ENCODE measurements around the gene CBFA2T3. TPM values are rescaled to one million over a fixed set of nuclear protein-coding genes. Genes with fewer than 3 reads are reported as not detected.
"Not testable (repeated sequence)": the region's sequence is repeated elsewhere in the genome, so short reads cannot be mapped to it uniquely, and the experiment has no call there.

CBFA2T3 gene
- total RNA-seq, 2 donors from 2014 or later: 2.3 to 2.9 TPM

DNA sequence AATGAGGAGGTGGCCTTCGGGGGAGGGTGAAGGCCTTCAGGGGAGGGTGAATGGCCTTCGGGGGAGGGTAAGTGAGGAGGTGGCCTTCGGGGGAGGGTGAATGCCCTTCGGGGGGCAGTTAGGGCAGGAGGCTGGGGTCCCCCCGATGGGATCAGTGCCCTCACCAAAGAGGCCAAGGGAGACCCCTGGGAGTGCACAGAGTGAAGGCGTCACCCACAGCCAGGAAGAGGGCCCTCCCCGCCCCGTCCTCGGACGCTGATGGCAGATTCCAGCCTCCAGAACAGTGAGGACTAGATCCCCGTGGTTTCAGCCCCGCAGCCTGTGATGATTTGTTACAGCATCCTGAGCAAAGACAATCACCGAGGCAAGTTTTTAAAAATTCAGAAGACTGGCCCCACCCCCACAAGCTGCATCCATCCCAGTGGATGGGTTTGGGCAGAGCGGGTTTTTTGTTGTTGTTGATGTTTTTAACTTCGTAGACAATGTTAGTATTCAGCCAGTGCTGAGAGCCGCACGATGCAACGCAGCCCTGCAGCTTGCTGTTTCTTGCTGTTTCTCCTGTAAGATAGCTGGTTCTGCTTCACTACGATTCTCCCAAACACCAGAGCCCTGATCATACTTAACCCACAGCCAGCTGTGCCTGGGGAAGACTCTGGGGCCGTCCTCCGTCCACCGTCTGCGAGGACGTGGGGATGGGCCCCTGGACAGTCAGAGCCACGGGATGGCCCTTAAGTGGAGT lies 40.7 kb upstream of the CBFA2T3 start:
- DNase-seq (ENCODE audit: low spot score): peak; percentile 58
- H3K36me3 Mint-ChIP-seq: peaks cover 7% of the 10 kb centered on the region

DNA sequence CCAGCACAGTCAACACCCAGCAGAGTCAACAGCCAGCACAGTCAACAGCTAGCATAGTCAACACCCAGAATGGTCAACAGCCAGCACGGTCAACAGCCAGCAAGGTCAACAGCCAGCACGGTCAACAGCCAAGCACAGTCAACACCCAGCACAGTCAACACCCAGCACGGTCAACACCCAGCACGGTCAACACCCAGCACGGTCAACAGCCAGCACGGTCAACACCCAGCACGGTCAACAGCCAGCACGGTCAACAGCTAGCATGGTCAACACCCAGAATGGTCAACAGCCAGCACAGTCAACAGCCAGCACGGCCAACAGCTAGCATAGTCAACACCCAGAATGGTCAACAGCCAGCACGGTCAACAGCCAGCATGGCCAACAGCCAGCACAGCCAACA lies 39.6 kb upstream of the CBFA2T3 start:
- Mint-ChIP-seq H3K4me1 (ENCODE audit: low read depth in 2 of 2) (peaks cover 11 to 21% of the 10 kb centered on the region in 2 donors), H3K27me3 (peaks cover 10 to 13% of the 10 kb centered on the region in 2 donors), H3K27ac (peak overlapping the region in 1 of 2 donors; percentile 54)
- DNase-seq (ENCODE audit: low spot score); H3K36me3 Mint-ChIP-seq; ATAC-seq; H3K4me3 Mint-ChIP-seq; H3K9me3 Mint-ChIP-seq: not testable (repeated sequence)

More for the DNA sequence above, 40.7 kb upstream of the CBFA2T3 start:
- H3K4me3 Mint-ChIP-seq: no peak overlapping the region
- peaks cover 2% of the 10 kb centered on the region for H3K9me3 Mint-ChIP-seq
- ATAC-seq: no peak
- peaks cover 11 to 24% of the 10 kb centered on the region in 2 donors for H3K4me1 Mint-ChIP-seq (ENCODE audit: low read depth in 2 of 2)
- peaks cover 9 to 12% of the 10 kb centered on the region in 2 donors for H3K27me3 Mint-ChIP-seq
- no peak overlapping the region for H3K27ac Mint-ChIP-seq

DNA sequence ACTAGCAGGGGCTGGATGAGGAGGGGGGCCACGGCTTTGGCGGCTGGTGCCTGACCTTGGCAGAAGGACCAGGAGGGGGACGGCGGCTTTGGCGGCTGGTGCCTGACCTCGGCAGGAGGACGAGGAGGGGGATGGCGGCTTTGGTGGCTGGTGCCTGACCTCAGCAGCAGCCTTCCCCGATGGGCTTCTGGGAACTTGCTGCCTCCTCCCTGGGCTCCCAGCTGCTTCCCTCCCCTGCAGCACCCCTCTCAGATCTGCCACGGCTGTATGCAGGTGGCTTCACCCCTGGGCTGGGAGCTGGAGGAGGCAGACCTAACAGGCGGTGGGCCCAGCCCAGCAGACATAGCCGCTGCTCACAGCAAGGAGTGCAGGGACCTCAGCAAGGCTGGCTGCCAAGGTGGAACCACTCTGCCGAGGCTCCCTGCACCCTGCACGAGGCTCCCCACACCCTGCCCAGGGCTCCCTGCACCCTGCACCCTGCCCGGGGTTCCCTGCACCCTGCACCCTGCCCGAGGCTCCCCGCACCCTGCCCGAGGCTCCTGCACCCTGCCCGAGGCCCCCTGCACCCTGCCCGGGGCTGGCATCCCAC lies 38.4 kb upstream of the CBFA2T3 start:
- Mint-ChIP-seq H3K27ac (no peak overlapping the region), H3K36me3 (peaks cover 7% of the 10 kb centered on the region), H3K4me3 (no peak overlapping the region)

DNA sequence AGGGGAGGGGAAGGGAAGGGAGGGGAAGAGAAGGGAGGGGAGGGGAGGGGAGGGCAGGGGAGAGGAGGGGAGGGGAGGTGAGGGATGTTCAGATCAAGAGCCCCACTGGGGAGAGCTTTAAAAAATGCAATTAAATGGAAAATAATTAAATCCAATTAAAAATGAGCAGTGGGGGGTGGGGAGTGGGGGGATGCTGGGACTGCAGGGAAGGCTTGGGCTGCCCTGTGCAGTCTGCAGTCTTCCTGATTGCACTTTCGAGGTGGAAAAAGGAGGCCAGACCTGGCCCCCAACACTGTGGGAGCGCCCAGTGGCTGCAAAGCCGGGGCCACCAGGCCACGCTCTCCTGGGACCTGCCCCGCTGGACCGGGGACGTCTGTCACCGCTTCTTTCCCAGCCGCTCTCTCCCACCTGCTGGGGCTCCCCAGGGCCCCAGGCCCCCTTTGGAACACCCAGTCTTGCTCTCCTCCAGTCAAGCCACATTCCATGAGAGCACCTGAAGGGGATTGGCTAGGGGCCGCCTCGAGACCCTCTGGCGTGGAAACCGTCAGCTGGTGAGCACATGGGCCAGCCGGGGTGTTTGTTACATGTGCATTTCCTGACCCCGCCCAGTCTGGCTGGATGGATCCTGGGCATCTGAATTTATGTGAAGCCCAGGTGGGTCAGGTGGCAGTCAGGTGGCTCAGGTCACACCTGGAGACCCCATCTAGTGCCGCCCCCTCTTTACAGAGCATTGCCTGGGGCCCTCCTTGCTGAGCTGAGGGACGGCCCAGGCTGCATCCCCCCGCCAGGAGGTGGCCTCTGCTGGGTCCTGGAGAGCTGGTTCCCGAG lies 37.6 kb upstream of the CBFA2T3 start:
- peaks cover 5% of the 10 kb centered on the region in 2 donors for H3K4me1 Mint-ChIP-seq (ENCODE audit: low read depth in 2 of 2)
- H3K27ac Mint-ChIP-seq: no peak overlapping the region
- ATAC-seq: no peak
- no peak overlapping the region for H3K4me3 Mint-ChIP-seq
- H3K27me3 Mint-ChIP-seq: peaks cover 10 to 15% of the 10 kb centered on the region in 2 donors
- peak; percentile 52 for DNase-seq (ENCODE audit: low spot score)
- peaks cover 10% of the 10 kb centered on the region for H3K9me3 Mint-ChIP-seq
- H3K36me3 Mint-ChIP-seq: peaks cover 7% of the 10 kb centered on the region

More for the DNA sequence above, 38.4 kb upstream of the CBFA2T3 start:
- H3K9me3 Mint-ChIP-seq: peaks cover 10% of the 10 kb centered on the region
- no peak for ATAC-seq
- peak; percentile 57 for DNase-seq (ENCODE audit: low spot score)
- peaks cover 10 to 13% of the 10 kb centered on the region in 2 donors for H3K27me3 Mint-ChIP-seq
- peaks cover 10% of the 10 kb centered on the region in 2 donors for H3K4me1 Mint-ChIP-seq (ENCODE audit: low read depth in 2 of 2)

DNA sequence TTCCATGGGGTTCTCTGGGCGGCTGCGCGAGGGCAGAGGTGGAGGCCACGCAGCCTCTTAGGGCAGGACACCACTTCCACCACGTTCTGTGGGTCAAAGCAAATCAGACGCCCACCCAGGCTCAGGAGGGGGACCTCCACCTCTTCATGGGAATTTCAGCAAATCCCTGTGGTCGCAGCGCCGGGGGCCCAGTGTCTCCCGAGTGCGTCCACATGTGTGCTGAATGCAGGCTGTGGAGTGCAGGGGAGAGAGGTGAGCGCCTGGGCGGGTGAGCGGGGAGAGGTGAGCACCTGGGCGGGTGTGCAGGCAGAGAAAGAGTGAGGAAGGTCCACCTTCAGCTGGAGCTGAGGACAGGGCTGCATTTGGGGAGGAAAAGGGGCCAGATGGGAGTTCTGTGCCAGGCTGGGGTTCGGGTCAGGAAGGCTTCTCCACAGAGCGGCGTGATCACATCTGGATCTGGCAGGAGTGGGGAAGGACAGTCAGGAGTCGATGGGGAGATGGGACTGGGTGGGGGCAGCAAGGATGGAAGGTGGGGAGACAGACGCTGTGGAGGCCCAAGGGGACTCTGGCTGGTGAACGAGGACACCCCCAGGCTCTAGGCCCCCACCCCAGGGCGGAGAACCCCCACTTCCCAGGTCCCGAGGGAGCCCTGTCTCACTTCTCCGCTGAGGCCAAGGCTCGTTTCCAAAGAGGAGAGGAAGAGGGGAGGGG lies 36.8 kb upstream of the CBFA2T3 start:
- Mint-ChIP-seq H3K4me3 (no peak overlapping the region), H3K4me1 (ENCODE audit: low read depth in 2 of 2) (peaks cover 9% of the 10 kb centered on the region in 2 donors), H3K36me3 (peaks cover 7% of the 10 kb centered on the region), H3K9me3 (peaks cover 12% of the 10 kb centered on the region), H3K27me3 (peaks cover 14 to 20% of the 10 kb centered on the region in 2 donors), H3K27ac (no peak overlapping the region)
- ATAC-seq (no peak), DNase-seq (ENCODE audit: low spot score) (peak; percentile 35)

DNA sequence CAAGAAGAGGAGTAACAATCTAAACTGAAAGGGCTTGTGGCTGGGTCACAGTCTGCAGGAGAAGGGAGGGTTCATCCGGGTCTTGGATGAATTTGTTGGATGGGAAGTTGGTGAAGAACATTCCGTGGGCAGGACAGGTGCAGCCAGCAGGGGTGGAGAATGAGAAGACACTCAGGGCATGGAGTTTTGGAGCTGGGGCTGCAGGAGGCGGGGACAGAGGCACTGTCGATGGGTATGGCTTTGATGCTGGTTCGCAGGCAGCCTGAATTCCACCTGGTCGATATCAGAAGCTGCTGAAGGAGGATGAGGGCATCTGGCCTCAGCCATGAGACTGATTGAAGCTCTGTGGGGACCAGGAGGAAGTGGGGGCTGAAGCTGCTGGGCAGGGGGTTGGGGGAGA lies 36.1 kb upstream of the CBFA2T3 start:
- Mint-ChIP-seq H3K27me3 (peaks cover 14 to 20% of the 10 kb centered on the region in 2 donors), H3K4me3 (no peak overlapping the region), H3K27ac (no peak overlapping the region), H3K36me3 (peaks cover 7% of the 10 kb centered on the region), H3K9me3 (peaks cover 12% of the 10 kb centered on the region), H3K4me1 (ENCODE audit: low read depth in 2 of 2) (peaks cover 9% of the 10 kb centered on the region in 2 donors)
- ATAC-seq (no peak), DNase-seq (ENCODE audit: low spot score) (peak; percentile 49)

DNA sequence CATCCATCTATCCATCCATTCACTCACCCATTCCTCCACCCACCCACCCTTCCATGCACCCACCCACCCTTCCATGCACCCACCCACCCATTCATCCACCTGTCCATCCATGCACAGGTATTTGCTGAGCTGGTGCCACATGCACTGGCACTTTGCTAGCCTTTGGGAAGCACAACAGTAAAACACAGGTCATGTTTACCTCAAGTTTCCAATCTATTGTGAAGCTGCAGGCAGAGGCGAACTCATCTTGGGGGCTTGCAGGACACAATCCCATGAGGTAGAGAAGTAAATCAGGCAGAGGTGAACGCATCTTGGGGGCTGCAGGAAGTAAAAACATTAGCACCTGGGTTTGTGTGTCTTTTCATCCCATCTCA lies 35.6 kb upstream of the CBFA2T3 start:
- DNase-seq (ENCODE audit: low spot score) (peak; percentile 22), ATAC-seq (no peak)
- Mint-ChIP-seq H3K27me3 (peaks cover 14 to 21% of the 10 kb centered on the region in 2 donors), H3K36me3 (peaks cover 7% of the 10 kb centered on the region), H3K4me1 (ENCODE audit: low read depth in 2 of 2) (peaks cover 9% of the 10 kb centered on the region in 2 donors), H3K4me3 (no peak overlapping the region), H3K9me3 (peaks cover 12% of the 10 kb centered on the region), H3K27ac (no peak overlapping the region)

DNA sequence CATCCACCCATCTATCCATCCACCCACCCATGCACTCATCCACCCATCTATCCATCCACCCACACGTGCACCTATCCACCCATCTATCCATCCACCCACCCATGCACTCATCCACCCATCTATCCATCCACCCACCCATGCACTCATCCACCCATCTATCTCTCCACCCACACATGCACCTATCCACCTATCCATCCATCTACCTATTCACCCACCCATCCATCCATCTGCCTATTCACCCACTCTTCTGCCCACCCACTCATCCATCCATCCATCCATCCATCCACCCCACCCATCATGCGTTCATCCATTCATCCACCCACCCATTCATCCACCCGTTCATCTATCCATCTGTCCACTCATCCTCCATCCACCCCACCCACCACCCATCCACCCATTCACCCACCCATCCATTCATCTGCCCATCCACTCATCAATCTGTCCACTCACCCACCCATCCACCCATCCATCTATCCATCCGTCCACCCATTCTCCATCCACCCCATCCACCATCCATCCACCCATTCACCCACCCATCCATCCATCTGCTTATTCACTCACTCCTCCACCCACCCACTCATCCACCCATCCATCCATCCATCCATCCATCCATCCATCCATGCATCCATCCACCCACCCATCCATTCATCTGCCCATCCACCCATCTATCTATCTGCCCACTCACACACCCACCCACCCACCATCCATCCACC lies 35.1 kb upstream of the CBFA2T3 start:
- Mint-ChIP-seq H3K27me3 (peaks cover 17 to 26% of the 10 kb centered on the region in 2 donors), H3K36me3 (peaks cover 7% of the 10 kb centered on the region), H3K27ac (no peak overlapping the region), H3K4me1 (ENCODE audit: low read depth in 2 of 2) (peaks cover 9% of the 10 kb centered on the region in 2 donors), H3K4me3 (no peak overlapping the region), H3K9me3 (peaks cover 12% of the 10 kb centered on the region)
- peak; percentile 20 for DNase-seq (ENCODE audit: low spot score)
- ATAC-seq: no peak

DNA sequence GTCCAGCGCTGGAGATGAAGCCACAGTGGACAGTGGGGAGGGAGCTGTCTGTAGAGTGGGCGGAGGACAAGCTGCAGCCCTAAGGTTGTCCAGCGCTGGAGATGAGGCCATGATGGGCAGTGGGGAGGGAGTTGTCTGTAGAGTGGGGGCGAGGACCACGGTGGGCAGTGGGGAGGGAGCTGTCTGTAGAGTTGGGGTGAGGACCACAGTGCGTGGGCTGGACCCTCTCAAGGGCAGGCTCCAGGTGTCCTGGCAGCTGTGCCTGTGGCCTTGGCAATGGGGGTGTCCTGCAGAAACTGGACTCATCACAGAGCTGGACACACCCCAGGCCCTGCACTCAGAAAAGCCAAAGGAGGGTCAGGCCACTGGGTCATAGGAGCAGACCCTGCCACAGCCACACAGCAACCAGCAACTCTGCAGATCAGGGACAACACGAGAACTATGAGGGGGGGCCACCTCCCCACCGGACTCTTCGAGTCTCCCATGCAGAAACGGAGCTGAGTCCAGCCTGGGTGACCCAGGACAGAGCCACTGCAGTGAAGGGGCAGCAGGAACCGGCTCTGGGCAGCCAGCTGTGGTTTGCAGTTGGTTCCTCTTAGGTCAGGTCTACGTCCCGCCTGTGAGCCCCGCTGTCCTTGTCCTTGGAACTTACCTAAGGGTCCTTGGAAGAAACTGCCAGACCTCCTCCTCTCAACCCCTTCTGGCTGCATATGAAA lies 33.4 kb upstream of the CBFA2T3 start:
- Mint-ChIP-seq H3K4me3 (no peak overlapping the region), H3K27ac (no peak overlapping the region), H3K27me3 (peaks cover 17 to 27% of the 10 kb centered on the region in 2 donors), H3K36me3 (no peaks in the 10 kb centered on the region), H3K4me1 (ENCODE audit: low read depth in 2 of 2) (peaks cover 9% of the 10 kb centered on the region in 2 donors), H3K9me3 (peaks cover 10% of the 10 kb centered on the region)
- peak in 1 of 2 donors; percentile 27 for ATAC-seq
- DNase-seq (ENCODE audit: low spot score): peak; percentile 53

DNA sequence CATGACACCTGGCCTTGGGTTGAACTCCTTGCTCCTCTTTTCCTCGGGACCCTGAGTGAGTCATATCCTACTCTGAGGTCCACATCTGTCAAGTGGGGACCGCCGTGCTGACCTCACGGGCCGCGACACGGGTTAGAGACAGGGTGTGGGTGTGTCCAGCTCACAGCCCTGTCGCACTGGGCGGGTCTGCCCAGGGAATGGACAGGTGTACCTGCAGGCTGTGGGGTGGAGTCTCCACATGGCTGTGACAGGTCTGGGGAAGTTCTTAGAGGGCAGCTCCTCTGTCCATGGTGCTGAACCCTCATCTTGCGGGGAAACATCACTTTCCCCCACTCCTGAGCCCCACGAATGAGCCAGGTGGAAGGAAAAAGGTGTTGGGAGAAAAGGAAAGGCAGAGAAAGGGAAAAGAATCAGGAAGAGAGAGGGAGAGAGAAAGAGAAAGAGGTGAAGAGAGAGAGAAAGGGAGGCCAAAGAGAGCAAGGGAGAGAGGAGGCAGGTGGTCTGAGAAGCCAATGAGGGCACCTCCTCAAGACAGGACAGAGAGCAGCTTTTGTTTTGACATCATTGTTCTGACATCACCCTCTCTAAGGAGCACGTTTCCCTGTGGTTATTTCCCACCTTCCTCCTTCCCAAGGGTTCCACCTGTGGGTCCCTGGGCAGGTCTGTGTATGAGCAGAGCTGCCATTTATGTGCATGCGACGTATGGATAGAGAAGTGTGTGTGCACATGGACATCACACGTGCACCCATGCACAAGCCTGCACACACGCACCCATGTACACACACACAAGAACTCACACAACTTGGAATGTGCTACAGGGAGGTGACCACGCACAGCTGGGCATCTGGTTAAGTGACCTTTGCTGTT lies 32.6 kb upstream of the CBFA2T3 start:
- DNase-seq (ENCODE audit: low spot score) (peak; percentile 62), ATAC-seq (peak; percentile 25 to 59)
- Mint-ChIP-seq H3K27me3 (peaks cover 23 to 31% of the 10 kb centered on the region in 2 donors), H3K36me3 (no peaks in the 10 kb centered on the region), H3K4me1 (ENCODE audit: low read depth in 2 of 2) (peaks cover 9% of the 10 kb centered on the region in 2 donors), H3K4me3 (no peak overlapping the region), H3K27ac (no peak overlapping the region), H3K9me3 (peaks cover 10% of the 10 kb centered on the region)

DNA sequence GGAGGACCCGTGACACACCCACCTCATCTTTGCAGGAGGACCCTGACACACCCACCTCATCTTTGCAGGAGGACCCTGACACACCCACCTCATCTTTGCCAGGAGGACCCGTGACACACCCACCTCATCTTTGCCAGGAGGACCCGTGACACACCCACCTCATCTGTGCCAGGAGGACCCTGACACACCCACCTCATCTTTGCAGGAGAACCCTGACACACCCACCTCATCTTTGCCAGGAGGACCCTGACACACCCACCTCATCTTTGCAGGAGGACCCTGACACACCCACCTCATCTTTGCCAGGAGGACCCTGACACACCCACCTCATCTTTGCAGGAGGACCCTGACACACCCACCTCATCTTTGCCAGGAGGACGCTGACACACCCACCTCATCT lies 31.8 kb upstream of the CBFA2T3 start:
- ATAC-seq; H3K4me3 Mint-ChIP-seq; H3K36me3 Mint-ChIP-seq; H3K27ac Mint-ChIP-seq; H3K9me3 Mint-ChIP-seq; H3K4me1 Mint-ChIP-seq (ENCODE audit: low read depth in 2 of 2): not testable (repeated sequence)
- H3K27me3 Mint-ChIP-seq: peaks cover 29 to 38% of the 10 kb centered on the region in 2 donors
- peak; percentile 54 for DNase-seq (ENCODE audit: low spot score)
